CD4-positive, alpha-beta T cell treated with Interleukin-4 for 4 hours (primary cell): ENCODE results near the gene YKT6.

Source experiments
- DNase-seq: peaks from one replicate; pipeline ENCODE4 v3.0.0-alpha.2; 2020

Gene YKT6

GRCh38 chr7:44220358-44221112, 19.8 kb downstream of the YKT6 start:
- DNase-seq = no peak

GRCh38 chr7:44221231-44221791, 20.5 kb downstream of the YKT6 start:
- DNase-seq = no peak

- no peak for DNase-seq
Observed at GRCh38 chr7:44222074-44222473, 21.3 kb downstream of the YKT6 start.

- no peak for DNase-seq
Observed at GRCh38 chr7:44222776-44223261, 22.0 kb downstream of the YKT6 start.

- DNase-seq = no peak
Observed at GRCh38 chr7:44223362-44224079, 22.7 kb downstream of the YKT6 start.

- no peak for DNase-seq
Observed at GRCh38 chr7:44224080-44224973, 23.5 kb downstream of the YKT6 start.

GRCh38 chr7:44224974-44225565, 24.3 kb downstream of the YKT6 start:
- no peak for DNase-seq

- DNase-seq = no peak
Observed at GRCh38 chr7:44225566-44226395, 25.0 kb downstream of the YKT6 start.

- DNase-seq = no peak
Observed at GRCh38 chr7:44226396-44226753, 25.6 kb downstream of the YKT6 start.

- DNase-seq = no peak
Observed at GRCh38 chr7:44227911-44228310, 27.1 kb downstream of the YKT6 start.

GRCh38 chr7:44228571-44229350, 28.0 kb downstream of the YKT6 start:
- DNase-seq = no peak

- no peak for DNase-seq
Observed at GRCh38 chr7:44229546-44230105, 28.8 kb downstream of the YKT6 start.

- DNase-seq = no peak
Observed at GRCh38 chr7:44230286-44230685, 29.5 kb downstream of the YKT6 start.

GRCh38 chr7:44231088-44231487, 30.3 kb downstream of the YKT6 start:
- no peak for DNase-seq

- DNase-seq = no peak
Observed at GRCh38 chr7:44232396-44232795, 31.6 kb downstream of the YKT6 start.

GRCh38 chr7:44232901-44233715, 32.3 kb downstream of the YKT6 start:
- no peak for DNase-seq

GRCh38 chr7:44235066-44235465, 34.3 kb downstream of the YKT6 start:
- no peak for DNase-seq

GRCh38 chr7:44235582-44236332, 35.0 kb downstream of the YKT6 start:
- no peak for DNase-seq

- no peak for DNase-seq
Observed at GRCh38 chr7:44236333-44236728, 35.6 kb downstream of the YKT6 start.
